ACC112 (cell line): ENCODE measurements around the gene CHSY1.
"Not testable (repeated sequence)": the region's sequence is repeated elsewhere in the genome, so short reads cannot be mapped to it uniquely, and the experiment has no call there.

Source experiments
- H2AFZ ChIP-seq: fragments of 200-600 bp; sonication (generic); one replicate; pipeline ENCODE4 v1.6.0; 2017; ENCODE audit warnings: antibody characterized with exemption, low read length; ENCODE audit not compliant: unreplicated experiment
- H3K27ac ChIP-seq: fragments of 200-600 bp; sonication (generic); 2 replicates; pipeline ENCODE4 v1.5.1; 2014; ENCODE audit warnings: low read depth, mild to moderate bottlenecking, antibody characterized with exemption, low read length, moderate library complexity
- H3K27me3 ChIP-seq: fragments of 200-600 bp; sonication (generic); 2 replicates; pipeline ENCODE4 v1.6.1; 2014; ENCODE audit warnings: mild to moderate bottlenecking, antibody characterized with exemption, low read length, moderate library complexity, mixed read lengths; ENCODE audit not compliant: insufficient read depth
- H3K36me3 ChIP-seq: fragments of 200-600 bp; sonication (generic); 2 replicates; pipeline ENCODE4 v1.6.1; 2016; ENCODE audit warnings: mild to moderate bottlenecking, antibody characterized with exemption, low read length, moderate library complexity, mixed read lengths; ENCODE audit not compliant: insufficient read depth
- H3K4me1 ChIP-seq: fragments of 200-600 bp; sonication (generic); one replicate; pipeline ENCODE4 v1.6.1; 2016; ENCODE audit warnings: low read length, mixed read lengths; ENCODE audit not compliant: insufficient read depth, unreplicated experiment, control insufficient read depth
- H3K4me3 ChIP-seq: fragments of 200-600 bp; sonication (generic); 2 replicates; pipeline ENCODE4 v1.5.1; 2014; ENCODE audit warnings: mild to moderate bottlenecking, low read depth, low read length
- H3K79me2 ChIP-seq: fragments of 200-600 bp; sonication (generic); one replicate; pipeline ENCODE4 v1.6.0; 2016; ENCODE audit warnings: low read length; ENCODE audit not compliant: control insufficient read depth, unreplicated experiment, insufficient read depth

Gene CHSY1

DNA sequence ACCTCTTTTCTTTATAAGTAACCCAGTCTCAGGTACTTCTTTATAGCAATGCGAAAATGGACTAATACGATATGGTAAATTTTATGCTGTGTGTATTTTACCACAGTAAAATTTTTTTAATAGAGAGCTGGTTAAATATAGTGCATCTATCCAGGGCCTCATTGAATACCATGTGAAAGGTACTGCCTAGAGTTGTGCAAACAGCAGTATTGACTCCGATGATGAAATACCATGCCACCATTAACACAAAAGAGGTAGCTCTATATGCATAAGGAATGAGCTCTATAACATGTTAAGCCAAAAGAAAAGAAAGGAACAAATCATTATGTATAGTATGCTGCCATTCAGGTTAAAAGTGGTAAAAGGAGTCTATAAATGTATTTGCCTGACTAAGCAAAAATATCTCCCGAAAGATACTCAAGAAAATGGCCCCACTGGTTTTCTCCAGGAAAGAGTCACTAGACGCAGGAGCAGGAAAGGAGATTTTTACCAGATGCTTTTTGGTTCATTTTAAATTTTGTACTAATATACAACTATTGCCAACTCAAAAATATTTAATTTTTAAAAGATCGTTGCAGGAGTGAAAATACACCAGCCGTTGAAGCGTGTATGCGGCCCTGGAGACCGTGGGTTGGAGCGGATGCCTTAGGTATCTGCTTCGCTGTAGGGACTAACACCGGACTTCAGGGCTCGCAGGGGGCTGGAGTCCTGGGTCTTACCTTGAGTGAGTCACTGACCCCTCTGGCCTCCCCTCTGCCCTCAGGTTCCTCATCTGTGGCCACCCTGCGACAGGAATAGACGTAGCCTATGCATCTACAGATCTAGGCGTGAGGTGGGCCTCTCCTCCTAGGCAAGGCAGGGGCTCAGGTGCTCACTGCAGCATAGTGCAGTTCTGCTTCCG is 120.1 kb downstream of the CHSY1 start:
- Histone ChIP-seq H3K27ac (no peak overlapping the region), H3K4me1 (peaks cover 22% of the 10 kb centered on the region), H3K79me2 (no peaks in the 10 kb centered on the region), H3K36me3 (no peaks in the 10 kb centered on the region), H3K4me3 (no peak overlapping the region), H2AFZ (no peak overlapping the region), H3K27me3 (no peaks in the 10 kb centered on the region)

- no peaks in the 10 kb centered on the region for H3K79me2 ChIP-seq
- no peak overlapping the region for H2AFZ ChIP-seq
- H3K4me1 ChIP-seq, result peaks cover 40% of the 10 kb centered on the region
- H3K27ac ChIP-seq, result no peak overlapping the region
- no peaks in the 10 kb centered on the region for H3K36me3 ChIP-seq
- H3K4me3 ChIP-seq, result no peak overlapping the region
- no peaks in the 10 kb centered on the region for H3K27me3 ChIP-seq
These were observed 121.9 kb downstream of the CHSY1 start for GRCh38 chr15:101129851-101130380.

DNA sequence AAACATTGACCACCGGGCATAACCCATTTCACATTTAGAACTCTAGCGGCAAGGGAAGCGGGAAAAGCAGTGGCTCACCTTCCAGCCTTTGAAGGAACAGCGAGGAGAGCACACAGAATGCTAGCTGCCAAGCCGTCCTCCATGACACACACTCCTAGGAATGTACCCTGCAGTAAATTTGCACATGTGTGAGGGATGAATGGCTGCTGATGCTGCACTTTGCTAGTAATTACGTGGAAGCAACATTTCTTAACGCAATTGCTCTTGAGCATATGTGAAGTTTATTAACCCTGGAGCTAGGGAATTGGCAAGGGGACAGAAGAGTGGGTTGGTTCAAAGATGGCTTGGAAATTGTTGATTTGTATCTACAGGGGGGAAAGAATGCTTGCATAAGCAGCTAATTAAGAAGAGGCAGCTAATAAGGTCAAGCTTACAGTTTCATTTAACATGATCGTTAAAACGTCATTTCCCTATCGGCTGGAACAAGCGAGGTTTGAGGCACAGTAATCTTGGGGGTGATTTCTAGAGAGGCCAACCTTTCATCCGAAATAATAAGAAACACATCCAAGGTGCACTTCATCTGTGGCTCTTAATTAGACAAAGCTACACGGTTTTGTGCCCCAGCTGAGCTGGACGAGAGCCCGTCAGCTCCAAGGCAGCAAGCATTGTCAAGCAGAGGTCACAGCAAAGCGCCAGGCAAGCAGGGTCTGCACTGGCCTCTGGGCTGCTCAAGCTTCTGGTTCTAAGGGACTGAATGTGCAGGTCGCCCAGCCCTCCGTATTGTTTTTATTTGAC is 123.4 kb downstream of the CHSY1 start:
- Histone ChIP-seq H3K27me3 (no peaks in the 10 kb centered on the region), H3K79me2 (no peaks in the 10 kb centered on the region), H2AFZ (no peak overlapping the region), H3K36me3 (no peaks in the 10 kb centered on the region), H3K27ac (peak overlapping the region; percentile 99), H3K4me1 (peaks cover 55% of the 10 kb centered on the region), H3K4me3 (peak overlapping the region; percentile 51)

DNA sequence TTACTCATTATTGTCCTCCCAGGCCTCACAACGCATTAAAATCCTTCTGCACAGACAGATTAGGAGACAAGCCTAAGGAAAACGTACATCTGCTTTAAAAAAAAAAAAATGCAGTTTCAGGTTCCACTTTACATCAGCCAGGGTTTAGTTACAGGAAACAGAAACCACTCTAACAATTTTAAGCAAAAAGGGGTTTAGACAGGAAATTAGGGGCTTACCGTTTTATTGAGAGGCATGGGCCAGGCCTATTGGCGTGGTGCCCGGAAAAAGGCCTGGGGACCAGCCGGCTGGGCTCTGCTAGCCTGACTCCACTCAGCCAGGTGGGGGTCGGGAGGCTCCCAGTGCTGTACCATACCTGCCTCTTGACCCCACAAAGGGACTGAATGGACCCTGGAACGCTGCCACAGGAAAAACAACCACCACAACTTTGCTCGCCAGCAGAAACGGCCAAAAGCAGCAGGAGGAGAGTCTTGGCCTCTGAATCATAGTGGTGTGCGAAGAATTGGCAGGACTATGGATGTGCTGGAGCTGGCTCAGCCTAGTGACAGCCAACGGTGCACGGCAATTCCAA is 124.3 kb downstream of the CHSY1 start:
- peak overlapping the region; percentile 99 for H3K27ac ChIP-seq
- peak overlapping the region; percentile 51 for H3K4me3 ChIP-seq
- H3K4me1 ChIP-seq, result peaks cover 63% of the 10 kb centered on the region
- H2AFZ ChIP-seq, result peak overlapping the region; percentile 31
- H3K36me3 ChIP-seq, result no peaks in the 10 kb centered on the region
- H3K79me2 ChIP-seq, result no peaks in the 10 kb centered on the region
- H3K27me3 ChIP-seq, result no peaks in the 10 kb centered on the region

- Histone ChIP-seq H3K4me1 (peaks cover 70% of the 10 kb centered on the region), H3K27me3 (no peaks in the 10 kb centered on the region), H2AFZ (peak overlapping the region; percentile 31), H3K79me2 (no peaks in the 10 kb centered on the region), H3K4me3 (peak overlapping the region; percentile 51), H3K27ac (peak overlapping the region; percentile 99), H3K36me3 (no peaks in the 10 kb centered on the region)
These were observed 125.0 kb downstream of the CHSY1 start for GRCh38 chr15:101126618-101127505.

- Histone ChIP-seq H3K4me1 (peaks cover 79% of the 10 kb centered on the region), H3K27ac (peak overlapping the region; percentile 99)
- not testable (repeated sequence) for H3K79me2 ChIP-seq, H3K4me3 ChIP-seq, H3K27me3 ChIP-seq, H3K36me3 ChIP-seq, H2AFZ ChIP-seq
These were observed 125.9 kb downstream of the CHSY1 start for GRCh38 chr15:101125881-101126428.
